Measurements from ENCODE around the gene PLEKHG7. TPM values are rescaled to one million over a fixed set of nuclear protein-coding genes. Genes with fewer than 3 reads are reported as not detected.

PLEKHG7 gene
- total and polyA plus RNA-seq, 2 experiments from 2014 or later, result not detected

DNA sequence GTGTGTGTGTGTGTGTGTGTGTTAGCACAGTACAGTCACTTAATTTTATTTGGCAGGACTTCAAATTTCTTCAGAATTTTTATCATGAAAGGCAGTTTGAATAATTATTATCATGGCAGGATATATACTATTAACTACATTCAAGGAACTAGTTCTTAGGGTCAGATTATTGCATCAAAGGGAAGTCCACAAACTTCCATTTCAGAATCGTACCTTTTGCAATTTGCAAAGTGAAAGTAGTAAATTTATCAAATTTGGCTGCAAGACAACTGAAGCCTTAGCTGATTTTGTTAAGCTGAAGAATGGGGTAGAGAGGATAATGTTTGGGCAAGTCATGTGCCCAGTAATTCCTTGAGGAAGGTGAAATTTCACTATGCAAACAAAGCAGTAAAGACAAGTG, 68.2 kb downstream of the PLEKHG7 start:
- Histone ChIP-seq H3K27me3 (replicated peaks; ENCODE audit: insufficient read depth) (no peaks in the 10 kb centered on the region), H3K79me2 (ENCODE audit: insufficient read depth) (no peaks in the 10 kb centered on the region), H3K4me3 (no peak overlapping the region), H3K9me3 (ENCODE audit: low read depth) (no peaks in the 10 kb centered on the region), H3K36me3 (ENCODE audit: low read depth) (peaks cover 13% of the 10 kb centered on the region), H3K9ac (no peak overlapping the region), H2AFZ (no peak overlapping the region), H3K9me2 (ENCODE audit: insufficient read depth) (no peaks in the 10 kb centered on the region), H3F3A (ENCODE audit: insufficient read depth) (peaks cover 9% of the 10 kb centered on the region; the same call in 1 of the 2 replicates), H3K4me1 (ENCODE audit: insufficient read depth) (peaks cover 9% of the 10 kb centered on the region), H3K4me2 (ENCODE audit: unreplicated experiment) (no peak overlapping the region), H3K27ac (no peak overlapping the region), H4K20me1 (ENCODE audit: insufficient read depth) (no peaks in the 10 kb centered on the region)
- no peak for DNase-seq
- TF ChIP-seq EZH2phosphoT487 (IDR thresholded peaks at IDR 0.05; ENCODE audit: insufficient read depth, low read depth) (no peak), EZH2 (IDR thresholded peaks at IDR 0.05; ENCODE audit: insufficient read depth, poor library complexity, severe bottlenecking) (no peak)
- 90 to 100% methylated on average over 1 of the region's 1 CpG for WGBS, 2 experiments (ENCODE audit: low coverage in 1 of 2, low lambda C conversion rate in 2 of 2, missing lambda C conversion rate in 2 of 2)
- in situ Hi-C loops (cut with MboI), result no loop called here

DNA sequence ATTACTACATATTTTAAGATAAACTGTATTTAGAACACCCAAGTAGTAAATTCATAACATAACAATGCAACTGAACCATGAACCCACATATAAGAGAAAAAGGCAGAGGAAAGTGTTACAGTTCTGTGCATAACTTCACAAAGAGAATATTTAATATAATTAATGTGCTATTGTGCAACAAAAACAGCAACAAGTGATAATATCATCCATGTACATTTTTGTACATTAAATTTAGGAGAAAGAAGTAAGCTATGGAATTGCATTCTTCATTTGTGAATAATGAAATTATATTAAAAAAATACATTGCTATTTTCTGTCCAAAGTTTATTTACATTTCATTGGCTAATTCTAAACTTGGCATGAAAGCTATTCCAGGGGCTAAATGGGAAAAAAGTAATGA, 72.6 kb downstream of the PLEKHG7 start:
- H3K27me3 ChIP-seq (replicated peaks; ENCODE audit: insufficient read depth), result no peaks in the 10 kb centered on the region
- H3K4me1 ChIP-seq (ENCODE audit: insufficient read depth), result no peaks in the 10 kb centered on the region
- peaks cover 56% of the 10 kb centered on the region for H3K36me3 ChIP-seq (ENCODE audit: low read depth)
- H2AFZ ChIP-seq, result no peak overlapping the region
- TF ChIP-seq EZH2 (IDR thresholded peaks at IDR 0.05; ENCODE audit: insufficient read depth, poor library complexity, severe bottlenecking) (no peak), EZH2phosphoT487 (IDR thresholded peaks at IDR 0.05; ENCODE audit: insufficient read depth, low read depth) (no peak)
- H3K4me3 ChIP-seq, result no peak overlapping the region
- H3K9me2 ChIP-seq (ENCODE audit: insufficient read depth), result no peaks in the 10 kb centered on the region
- no peaks in the 10 kb centered on the region; the same call in 1 of the 2 replicates for H3F3A ChIP-seq (ENCODE audit: insufficient read depth)
- no peak overlapping the region for H3K4me2 ChIP-seq (ENCODE audit: unreplicated experiment)
- no peak for DNase-seq
- H3K9ac ChIP-seq, result no peak overlapping the region
- no peaks in the 10 kb centered on the region for H3K79me2 ChIP-seq (ENCODE audit: insufficient read depth)
- H4K20me1 ChIP-seq (ENCODE audit: insufficient read depth), result no peaks in the 10 kb centered on the region
- no peaks in the 10 kb centered on the region for H3K9me3 ChIP-seq (ENCODE audit: low read depth)
- in situ Hi-C loops (cut with MboI), result no loop called here
- H3K27ac ChIP-seq, result no peak overlapping the region

DNA sequence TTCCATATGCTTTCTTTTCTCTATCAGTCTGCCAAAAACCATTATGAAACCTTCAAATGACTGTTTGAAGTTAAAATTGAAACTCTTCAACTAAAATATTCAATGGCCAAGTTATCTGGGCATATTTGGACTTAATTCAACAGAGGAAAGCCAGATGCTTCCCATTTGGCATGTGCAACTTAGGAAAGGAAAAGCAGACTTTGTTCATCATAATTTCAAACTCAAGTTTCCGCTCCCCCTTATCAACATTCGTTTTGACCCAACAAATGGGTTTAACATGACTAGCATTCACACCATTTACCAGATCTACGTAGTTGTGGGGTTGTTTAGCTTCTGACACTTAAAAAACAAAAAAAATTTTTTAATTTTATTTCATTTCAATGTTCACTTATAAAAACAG, 75.7 kb downstream of the PLEKHG7 start:
- H3K9me3 ChIP-seq (ENCODE audit: low read depth), result no peaks in the 10 kb centered on the region
- H3K4me2 ChIP-seq (ENCODE audit: unreplicated experiment), result no peak overlapping the region
- no peak overlapping the region for H2AFZ ChIP-seq
- no peaks in the 10 kb centered on the region for H3K4me1 ChIP-seq (ENCODE audit: insufficient read depth)
- no peak for TF ChIP-seq EZH2 (IDR thresholded peaks at IDR 0.05; ENCODE audit: insufficient read depth, poor library complexity, severe bottlenecking)
- no peak for TF ChIP-seq EZH2phosphoT487 (IDR thresholded peaks at IDR 0.05; ENCODE audit: insufficient read depth, low read depth)
- in situ Hi-C loops (cut with MboI), result no loop called here
- no peak for DNase-seq
- H3F3A ChIP-seq (ENCODE audit: insufficient read depth), result no peaks in the 10 kb centered on the region; the same call in 1 of the 2 replicates
- H3K27me3 ChIP-seq (replicated peaks; ENCODE audit: insufficient read depth), result no peaks in the 10 kb centered on the region
- peaks cover 63% of the 10 kb centered on the region for H3K36me3 ChIP-seq (ENCODE audit: low read depth)
- H3K27ac ChIP-seq, result no peak overlapping the region
- H3K79me2 ChIP-seq (ENCODE audit: insufficient read depth), result no peaks in the 10 kb centered on the region
- no peak overlapping the region for H3K4me3 ChIP-seq
- 60 to 61% methylated on average over 3 of the region's 3 CpGs for WGBS, 2 experiments (ENCODE audit: low coverage in 1 of 2, low lambda C conversion rate in 2 of 2, missing lambda C conversion rate in 2 of 2)
- H3K9me2 ChIP-seq (ENCODE audit: insufficient read depth), result no peaks in the 10 kb centered on the region
- no peaks in the 10 kb centered on the region for H4K20me1 ChIP-seq (ENCODE audit: insufficient read depth)
- no peak overlapping the region for H3K9ac ChIP-seq

- H3K9ac ChIP-seq, result no peak overlapping the region
- no peaks in the 10 kb centered on the region for H4K20me1 ChIP-seq (ENCODE audit: insufficient read depth)
- no peak overlapping the region for H2AFZ ChIP-seq
- no peak overlapping the region for H3K27ac ChIP-seq
- no peaks in the 10 kb centered on the region; the same call in 1 of the 2 replicates for H3F3A ChIP-seq (ENCODE audit: insufficient read depth)
- 86 to 87% methylated on average over 1 of the region's 1 CpG for WGBS, 2 experiments (ENCODE audit: low coverage in 1 of 2, low lambda C conversion rate in 2 of 2, missing lambda C conversion rate in 2 of 2)
- H3K4me2 ChIP-seq (ENCODE audit: unreplicated experiment), result no peak overlapping the region
- in situ Hi-C loops (cut with MboI), result no loop called here
- DNase-seq, result peak; percentile 26
- no peaks in the 10 kb centered on the region for H3K27me3 ChIP-seq (replicated peaks; ENCODE audit: insufficient read depth)
- no peaks in the 10 kb centered on the region for H3K9me2 ChIP-seq (ENCODE audit: insufficient read depth)
- H3K4me3 ChIP-seq, result no peak overlapping the region
- H3K9me3 ChIP-seq (ENCODE audit: low read depth), result no peaks in the 10 kb centered on the region
- H3K79me2 ChIP-seq (ENCODE audit: insufficient read depth), result 0 out of 2 replicates have a peak, but pooled peaks cover 3% of the 10 kb centered on the region
- TF ChIP-seq EZH2 (IDR thresholded peaks at IDR 0.05; ENCODE audit: insufficient read depth, poor library complexity, severe bottlenecking) (no peak), EZH2phosphoT487 (IDR thresholded peaks at IDR 0.05; ENCODE audit: insufficient read depth, low read depth) (no peak)
- peaks cover 11% of the 10 kb centered on the region for H3K4me1 ChIP-seq (ENCODE audit: insufficient read depth)
- peaks cover 59% of the 10 kb centered on the region for H3K36me3 ChIP-seq (ENCODE audit: low read depth)
Observed at GRCh38 chr12:92779902-92780301, 77.1 kb downstream of the PLEKHG7 start.

DNA sequence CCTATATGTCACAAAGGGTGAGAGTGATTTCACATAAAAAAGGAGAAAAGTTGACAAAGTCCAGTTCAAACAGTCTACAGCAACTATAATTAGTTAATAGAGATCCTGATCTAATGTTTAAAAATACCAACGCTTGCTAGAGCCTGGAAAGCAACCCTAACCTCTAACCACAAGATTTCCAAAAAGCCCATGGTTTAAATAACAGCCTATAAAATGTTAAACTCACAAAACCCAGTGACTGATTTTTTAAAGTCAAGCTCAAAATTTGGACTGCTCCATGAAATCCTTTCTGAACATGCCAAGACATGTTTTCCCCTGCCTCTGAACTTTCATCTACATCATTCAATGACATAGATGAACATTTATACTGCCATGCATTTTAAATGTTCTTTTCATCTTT, 81.6 kb downstream of the PLEKHG7 start:
- Histone ChIP-seq H3K9me2 (ENCODE audit: insufficient read depth) (no peaks in the 10 kb centered on the region), H3K36me3 (ENCODE audit: low read depth) (peaks cover 18% of the 10 kb centered on the region), H3K4me2 (ENCODE audit: unreplicated experiment) (no peak overlapping the region), H2AFZ (no peak overlapping the region), H3K4me3 (no peak overlapping the region), H3K9ac (peak overlapping the region; percentile 14; the same call in 1 of the 2 replicates), H3K27ac (peak overlapping the region; percentile 28), H3K79me2 (ENCODE audit: insufficient read depth) (peaks cover 12% of the 10 kb centered on the region; the same call in 1 of the 2 replicates), H3K4me1 (ENCODE audit: insufficient read depth) (peaks cover 32% of the 10 kb centered on the region), H3K27me3 (replicated peaks; ENCODE audit: insufficient read depth) (no peaks in the 10 kb centered on the region), H3F3A (ENCODE audit: insufficient read depth) (peaks cover 20% of the 10 kb centered on the region), H4K20me1 (ENCODE audit: insufficient read depth) (no peaks in the 10 kb centered on the region), H3K9me3 (ENCODE audit: low read depth) (no peaks in the 10 kb centered on the region)
- peak; percentile 18 for DNase-seq
- 36 to 55% methylated on average over 1 of the region's 1 CpG for WGBS, 2 experiments (ENCODE audit: low coverage in 1 of 2, low lambda C conversion rate in 2 of 2, missing lambda C conversion rate in 2 of 2)
- TF ChIP-seq EZH2phosphoT487 (IDR thresholded peaks at IDR 0.05; ENCODE audit: insufficient read depth, low read depth) (no peak), EZH2 (IDR thresholded peaks at IDR 0.05; ENCODE audit: insufficient read depth, poor library complexity, severe bottlenecking) (no peak)
- in situ Hi-C loops (cut with MboI), result no loop called here

Data from GM23248 (cell line).